Measurements from ENCODE around the gene LGR5. TPM values are rescaled to one million over a fixed set of nuclear protein-coding genes. Genes with fewer than 3 reads are reported as not detected.
A peak's percentile ranks its signal among the peaks of the same experiment; 100 is the strongest.

The LGR5 gene
- total RNA-seq, 1 experiment from 2014 or later, result 0.17 TPM

DNA sequence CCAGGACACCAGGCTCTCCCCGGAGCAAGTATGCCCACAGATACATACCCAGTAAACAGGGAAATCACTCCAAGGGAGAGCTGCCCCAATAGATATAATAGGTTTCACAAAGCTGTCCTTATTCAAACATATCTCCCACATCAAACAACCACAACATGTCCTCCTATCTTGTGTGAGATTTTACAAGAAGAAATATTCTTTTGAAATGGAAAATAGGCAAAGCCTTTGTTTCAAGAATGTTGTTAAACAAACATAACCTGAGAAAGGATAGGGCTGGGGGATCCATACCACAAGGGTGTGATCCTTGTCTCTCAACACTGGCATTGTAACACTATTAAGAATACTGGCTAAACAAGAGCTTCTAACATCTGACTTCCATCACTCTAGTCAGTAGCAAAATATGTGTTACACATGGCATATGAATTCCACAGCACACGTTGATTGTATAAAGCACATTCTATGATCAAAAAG lies 32.9 kb downstream of the LGR5 start (continued):
- TF ChIP-seq, protein P1, sequence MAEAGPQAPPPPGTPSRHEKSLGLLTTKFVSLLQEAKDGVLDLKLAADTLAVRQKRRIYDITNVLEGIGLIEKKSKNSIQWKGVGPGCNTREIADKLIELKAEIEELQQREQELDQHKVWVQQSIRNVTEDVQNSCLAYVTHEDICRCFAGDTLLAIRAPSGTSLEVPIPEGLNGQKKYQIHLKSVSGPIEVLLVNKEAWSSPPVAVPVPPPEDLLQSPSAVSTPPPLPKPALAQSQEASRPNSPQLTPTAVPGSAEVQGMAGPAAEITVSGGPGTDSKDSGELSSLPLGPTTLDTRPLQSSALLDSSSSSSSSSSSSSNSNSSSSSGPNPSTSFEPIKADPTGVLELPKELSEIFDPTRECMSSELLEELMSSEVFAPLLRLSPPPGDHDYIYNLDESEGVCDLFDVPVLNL (CRISPR knock-in tag; IDR thresholded peaks at IDR 0.05; ENCODE audit: borderline replicate concordance, low read depth), result no peak

DNA sequence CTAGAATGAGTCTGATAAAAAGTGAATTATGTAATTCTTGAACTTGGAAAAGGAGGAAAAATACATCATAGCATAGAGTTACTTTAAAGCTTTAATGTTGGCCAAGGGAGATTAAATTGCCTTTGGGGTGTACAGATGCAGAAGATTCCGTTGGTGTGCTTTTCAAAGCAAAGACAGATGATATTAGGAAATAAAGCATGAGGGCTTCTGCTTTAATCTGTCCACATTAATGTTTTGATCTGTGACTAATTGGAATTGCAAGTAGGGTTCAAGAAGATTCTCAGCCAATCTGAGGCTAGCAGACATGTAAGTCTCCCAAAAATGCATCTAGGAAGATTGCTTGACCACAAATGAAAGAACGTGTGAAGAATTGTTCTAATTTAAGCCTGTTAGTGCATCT lies 35.2 kb downstream of the LGR5 start:
- H3K9me3 Mint-ChIP-seq, result no peaks in the 10 kb centered on the region
- H3K27me3 Mint-ChIP-seq (ENCODE audit: low read depth), result no peaks in the 10 kb centered on the region
- TF ChIP-seq, protein P2, sequence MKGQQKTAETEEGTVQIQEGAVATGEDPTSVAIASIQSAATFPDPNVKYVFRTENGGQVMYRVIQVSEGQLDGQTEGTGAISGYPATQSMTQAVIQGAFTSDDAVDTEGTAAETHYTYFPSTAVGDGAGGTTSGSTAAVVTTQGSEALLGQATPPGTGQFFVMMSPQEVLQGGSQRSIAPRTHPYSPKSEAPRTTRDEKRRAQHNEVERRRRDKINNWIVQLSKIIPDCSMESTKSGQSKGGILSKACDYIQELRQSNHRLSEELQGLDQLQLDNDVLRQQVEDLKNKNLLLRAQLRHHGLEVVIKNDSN (CRISPR knock-in tag; IDR thresholded peaks at IDR 0.05), result no peak
- TF ChIP-seq EMX1 (CRISPR knock-in tag; IDR thresholded peaks at IDR 0.05) (no peak), NR3C1 (CRISPR knock-in tag; conservative IDR thresholded peaks at IDR 0.05; ENCODE audit: low read depth) (no peak), ZNF219 (CRISPR knock-in tag; IDR thresholded peaks at IDR 0.05; ENCODE audit: borderline replicate concordance) (no peak), PRRX2 (CRISPR knock-in tag; IDR thresholded peaks at IDR 0.05) (no peak), ZNF121 (CRISPR knock-in tag; IDR thresholded peaks at IDR 0.05) (no peak)
- TF ChIP-seq, protein P3, sequence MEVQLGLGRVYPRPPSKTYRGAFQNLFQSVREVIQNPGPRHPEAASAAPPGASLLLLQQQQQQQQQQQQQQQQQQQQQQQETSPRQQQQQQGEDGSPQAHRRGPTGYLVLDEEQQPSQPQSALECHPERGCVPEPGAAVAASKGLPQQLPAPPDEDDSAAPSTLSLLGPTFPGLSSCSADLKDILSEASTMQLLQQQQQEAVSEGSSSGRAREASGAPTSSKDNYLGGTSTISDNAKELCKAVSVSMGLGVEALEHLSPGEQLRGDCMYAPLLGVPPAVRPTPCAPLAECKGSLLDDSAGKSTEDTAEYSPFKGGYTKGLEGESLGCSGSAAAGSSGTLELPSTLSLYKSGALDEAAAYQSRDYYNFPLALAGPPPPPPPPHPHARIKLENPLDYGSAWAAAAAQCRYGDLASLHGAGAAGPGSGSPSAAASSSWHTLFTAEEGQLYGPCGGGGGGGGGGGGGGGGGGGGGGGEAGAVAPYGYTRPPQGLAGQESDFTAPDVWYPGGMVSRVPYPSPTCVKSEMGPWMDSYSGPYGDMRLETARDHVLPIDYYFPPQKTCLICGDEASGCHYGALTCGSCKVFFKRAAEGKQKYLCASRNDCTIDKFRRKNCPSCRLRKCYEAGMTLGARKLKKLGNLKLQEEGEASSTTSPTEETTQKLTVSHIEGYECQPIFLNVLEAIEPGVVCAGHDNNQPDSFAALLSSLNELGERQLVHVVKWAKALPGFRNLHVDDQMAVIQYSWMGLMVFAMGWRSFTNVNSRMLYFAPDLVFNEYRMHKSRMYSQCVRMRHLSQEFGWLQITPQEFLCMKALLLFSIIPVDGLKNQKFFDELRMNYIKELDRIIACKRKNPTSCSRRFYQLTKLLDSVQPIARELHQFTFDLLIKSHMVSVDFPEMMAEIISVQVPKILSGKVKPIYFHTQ (CRISPR knock-in tag; IDR thresholded peaks at IDR 0.05), result no peak
- TF ChIP-seq, protein P4, sequence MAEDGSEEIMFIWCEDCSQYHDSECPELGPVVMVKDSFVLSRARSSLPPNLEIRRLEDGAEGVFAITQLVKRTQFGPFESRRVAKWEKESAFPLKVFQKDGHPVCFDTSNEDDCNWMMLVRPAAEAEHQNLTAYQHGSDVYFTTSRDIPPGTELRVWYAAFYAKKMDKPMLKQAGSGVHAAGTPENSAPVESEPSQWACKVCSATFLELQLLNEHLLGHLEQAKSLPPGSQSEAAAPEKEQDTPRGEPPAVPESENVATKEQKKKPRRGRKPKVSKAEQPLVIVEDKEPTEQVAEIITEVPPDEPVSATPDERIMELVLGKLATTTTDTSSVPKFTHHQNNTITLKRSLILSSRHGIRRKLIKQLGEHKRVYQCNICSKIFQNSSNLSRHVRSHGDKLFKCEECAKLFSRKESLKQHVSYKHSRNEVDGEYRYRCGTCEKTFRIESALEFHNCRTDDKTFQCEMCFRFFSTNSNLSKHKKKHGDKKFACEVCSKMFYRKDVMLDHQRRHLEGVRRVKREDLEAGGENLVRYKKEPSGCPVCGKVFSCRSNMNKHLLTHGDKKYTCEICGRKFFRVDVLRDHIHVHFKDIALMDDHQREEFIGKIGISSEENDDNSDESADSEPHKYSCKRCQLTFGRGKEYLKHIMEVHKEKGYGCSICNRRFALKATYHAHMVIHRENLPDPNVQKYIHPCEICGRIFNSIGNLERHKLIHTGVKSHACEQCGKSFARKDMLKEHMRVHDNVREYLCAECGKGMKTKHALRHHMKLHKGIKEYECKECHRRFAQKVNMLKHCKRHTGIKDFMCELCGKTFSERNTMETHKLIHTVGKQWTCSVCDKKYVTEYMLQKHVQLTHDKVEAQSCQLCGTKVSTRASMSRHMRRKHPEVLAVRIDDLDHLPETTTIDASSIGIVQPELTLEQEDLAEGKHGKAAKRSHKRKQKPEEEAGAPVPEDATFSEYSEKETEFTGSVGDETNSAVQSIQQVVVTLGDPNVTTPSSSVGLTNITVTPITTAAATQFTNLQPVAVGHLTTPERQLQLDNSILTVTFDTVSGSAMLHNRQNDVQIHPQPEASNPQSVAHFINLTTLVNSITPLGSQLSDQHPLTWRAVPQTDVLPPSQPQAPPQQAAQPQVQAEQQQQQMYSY (CRISPR knock-in tag; IDR thresholded peaks at IDR 0.05), result no peak
- TF ChIP-seq, protein P5, sequence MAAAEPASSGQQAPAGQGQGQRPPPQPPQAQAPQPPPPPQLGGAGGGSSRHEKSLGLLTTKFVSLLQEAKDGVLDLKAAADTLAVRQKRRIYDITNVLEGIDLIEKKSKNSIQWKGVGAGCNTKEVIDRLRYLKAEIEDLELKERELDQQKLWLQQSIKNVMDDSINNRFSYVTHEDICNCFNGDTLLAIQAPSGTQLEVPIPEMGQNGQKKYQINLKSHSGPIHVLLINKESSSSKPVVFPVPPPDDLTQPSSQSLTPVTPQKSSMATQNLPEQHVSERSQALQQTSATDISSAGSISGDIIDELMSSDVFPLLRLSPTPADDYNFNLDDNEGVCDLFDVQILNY (CRISPR knock-in tag; IDR thresholded peaks at IDR 0.05), result no peak
- TF ChIP-seq, protein P6, sequence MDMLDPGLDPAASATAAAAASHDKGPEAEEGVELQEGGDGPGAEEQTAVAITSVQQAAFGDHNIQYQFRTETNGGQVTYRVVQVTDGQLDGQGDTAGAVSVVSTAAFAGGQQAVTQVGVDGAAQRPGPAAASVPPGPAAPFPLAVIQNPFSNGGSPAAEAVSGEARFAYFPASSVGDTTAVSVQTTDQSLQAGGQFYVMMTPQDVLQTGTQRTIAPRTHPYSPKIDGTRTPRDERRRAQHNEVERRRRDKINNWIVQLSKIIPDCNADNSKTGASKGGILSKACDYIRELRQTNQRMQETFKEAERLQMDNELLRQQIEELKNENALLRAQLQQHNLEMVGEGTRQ (CRISPR knock-in tag; IDR thresholded peaks at IDR 0.05), result no peak
- ChIA-PET POLR2A (no interaction called here), CTCF (no interaction called here)
- no peaks in the 10 kb centered on the region for H3K36me3 Mint-ChIP-seq
- no peak for ATAC-seq
- H3K4me3 Mint-ChIP-seq, result no peak overlapping the region
- no peak for DNase-seq (ENCODE audit: low spot score)
- no peaks in the 10 kb centered on the region for H3K4me1 Mint-ChIP-seq
- no peak overlapping the region for H3K27ac Mint-ChIP-seq

DNA sequence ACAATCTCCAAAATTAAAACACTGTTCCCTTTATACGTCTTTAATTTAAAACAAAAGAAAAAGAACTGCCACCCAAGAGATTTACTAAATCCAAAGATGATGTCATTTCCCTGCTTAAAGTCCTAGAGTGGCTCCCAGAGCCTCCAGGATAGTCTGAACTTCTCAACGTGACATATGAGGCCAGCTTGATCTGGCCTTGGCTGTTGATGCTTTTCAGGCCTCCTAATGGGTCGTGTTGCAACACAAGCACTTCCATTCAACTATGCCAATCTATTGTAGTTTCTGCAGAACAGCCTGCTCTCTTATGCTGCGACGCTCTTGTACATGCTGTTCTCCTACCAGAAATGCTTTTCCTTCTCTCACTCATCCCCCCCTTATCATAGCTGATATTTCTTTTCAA lies 35.7 kb downstream of the LGR5 start:
- Mint-ChIP-seq H3K4me1 (no peaks in the 10 kb centered on the region), H3K27me3 (ENCODE audit: low read depth) (no peaks in the 10 kb centered on the region), H3K9me3 (no peaks in the 10 kb centered on the region), H3K27ac (no peak overlapping the region), H3K36me3 (no peaks in the 10 kb centered on the region), H3K4me3 (no peak overlapping the region)
- ChIA-PET POLR2A (no interaction called here), CTCF (no interaction called here)
- ATAC-seq (peak; percentile 36; the same call in 1 of the 2 replicates), DNase-seq (ENCODE audit: low spot score) (no peak)
- TF ChIP-seq NR3C1 (CRISPR knock-in tag; conservative IDR thresholded peaks at IDR 0.05; ENCODE audit: low read depth) (no peak), SP1 (CRISPR knock-in tag; conservative IDR thresholded peaks at IDR 0.05) (no peak), NFE2L1 (CRISPR knock-in tag; IDR thresholded peaks at IDR 0.05) (no peak), SOX15 (CRISPR knock-in tag; IDR thresholded peaks at IDR 0.05) (no peak), ZNF138 (CRISPR knock-in tag; conservative IDR thresholded peaks at IDR 0.05) (no peak), FOXJ3 (CRISPR knock-in tag; IDR thresholded peaks at IDR 0.05; ENCODE audit: borderline replicate concordance) (no peak)
- TF ChIP-seq, protein P7, sequence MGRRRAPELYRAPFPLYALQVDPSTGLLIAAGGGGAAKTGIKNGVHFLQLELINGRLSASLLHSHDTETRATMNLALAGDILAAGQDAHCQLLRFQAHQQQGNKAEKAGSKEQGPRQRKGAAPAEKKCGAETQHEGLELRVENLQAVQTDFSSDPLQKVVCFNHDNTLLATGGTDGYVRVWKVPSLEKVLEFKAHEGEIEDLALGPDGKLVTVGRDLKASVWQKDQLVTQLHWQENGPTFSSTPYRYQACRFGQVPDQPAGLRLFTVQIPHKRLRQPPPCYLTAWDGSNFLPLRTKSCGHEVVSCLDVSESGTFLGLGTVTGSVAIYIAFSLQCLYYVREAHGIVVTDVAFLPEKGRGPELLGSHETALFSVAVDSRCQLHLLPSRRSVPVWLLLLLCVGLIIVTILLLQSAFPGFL (CRISPR knock-in tag; IDR thresholded peaks at IDR 0.05; ENCODE audit: borderline replicate concordance), result no peak
- TF ChIP-seq, protein P8, sequence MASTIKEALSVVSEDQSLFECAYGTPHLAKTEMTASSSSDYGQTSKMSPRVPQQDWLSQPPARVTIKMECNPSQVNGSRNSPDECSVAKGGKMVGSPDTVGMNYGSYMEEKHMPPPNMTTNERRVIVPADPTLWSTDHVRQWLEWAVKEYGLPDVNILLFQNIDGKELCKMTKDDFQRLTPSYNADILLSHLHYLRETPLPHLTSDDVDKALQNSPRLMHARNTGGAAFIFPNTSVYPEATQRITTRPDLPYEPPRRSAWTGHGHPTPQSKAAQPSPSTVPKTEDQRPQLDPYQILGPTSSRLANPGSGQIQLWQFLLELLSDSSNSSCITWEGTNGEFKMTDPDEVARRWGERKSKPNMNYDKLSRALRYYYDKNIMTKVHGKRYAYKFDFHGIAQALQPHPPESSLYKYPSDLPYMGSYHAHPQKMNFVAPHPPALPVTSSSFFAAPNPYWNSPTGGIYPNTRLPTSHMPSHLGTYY (CRISPR knock-in tag; IDR thresholded peaks at IDR 0.05), result no peak
- TF ChIP-seq, protein P9, sequence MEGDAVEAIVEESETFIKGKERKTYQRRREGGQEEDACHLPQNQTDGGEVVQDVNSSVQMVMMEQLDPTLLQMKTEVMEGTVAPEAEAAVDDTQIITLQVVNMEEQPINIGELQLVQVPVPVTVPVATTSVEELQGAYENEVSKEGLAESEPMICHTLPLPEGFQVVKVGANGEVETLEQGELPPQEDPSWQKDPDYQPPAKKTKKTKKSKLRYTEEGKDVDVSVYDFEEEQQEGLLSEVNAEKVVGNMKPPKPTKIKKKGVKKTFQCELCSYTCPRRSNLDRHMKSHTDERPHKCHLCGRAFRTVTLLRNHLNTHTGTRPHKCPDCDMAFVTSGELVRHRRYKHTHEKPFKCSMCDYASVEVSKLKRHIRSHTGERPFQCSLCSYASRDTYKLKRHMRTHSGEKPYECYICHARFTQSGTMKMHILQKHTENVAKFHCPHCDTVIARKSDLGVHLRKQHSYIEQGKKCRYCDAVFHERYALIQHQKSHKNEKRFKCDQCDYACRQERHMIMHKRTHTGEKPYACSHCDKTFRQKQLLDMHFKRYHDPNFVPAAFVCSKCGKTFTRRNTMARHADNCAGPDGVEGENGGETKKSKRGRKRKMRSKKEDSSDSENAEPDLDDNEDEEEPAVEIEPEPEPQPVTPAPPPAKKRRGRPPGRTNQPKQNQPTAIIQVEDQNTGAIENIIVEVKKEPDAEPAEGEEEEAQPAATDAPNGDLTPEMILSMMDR (IDR thresholded peaks at IDR 0.05), result no peak

Data from WTC11 (cell line).